CD14-positive monocyte (primary cell): ENCODE data around the gene SRP14. TPM values are rescaled to one million over a fixed set of nuclear protein-coding genes. Genes with fewer than 3 reads are reported as not detected.
A peak's percentile ranks its signal among the peaks of the same experiment; 100 is the strongest.

Experiments used
- DNase-seq, 3 donors: peaks; one replicate each; pipeline ENCODE4 v3.0.0-alpha.2; 2011 to 2022
- H2AFZ ChIP-seq: 2 replicates; pipeline ENCODE4 v1.6.0; 2012; ENCODE audit warnings: mild to moderate bottlenecking, low read depth, low read length, inconsistent platforms; ENCODE audit not compliant: insufficient read depth, poor library complexity, severe bottlenecking
- H3K27ac ChIP-seq, 2 donors: 1 replicate in 1 of 2; 2 replicates in 1 of 2; pipeline ENCODE4 v1.5.1; 2012 to 2013; ENCODE audit warnings: low read length in 2 of 2, control low read depth in 1 of 2, inconsistent platforms in 1 of 2, low read depth in 1 of 2, mild to moderate bottlenecking in 1 of 2
- H3K27me3 ChIP-seq, 2 donors: one replicate each; pipeline versions ENCODE4 v1.6.0 to v1.6.1; 2011 to 2013; ENCODE audit warnings: low read length in 2 of 2; ENCODE audit not compliant: control insufficient read depth in 2 of 2, insufficient read depth in 2 of 2
- H3K36me3 ChIP-seq, 2 donors: replicated peaks in 1 of 2; 1 replicate in 1 of 2; 2 replicates in 1 of 2; pipeline versions ENCODE4 v1.5.1 to v1.6.1; 2012 to 2013; ENCODE audit warnings: low read length in 2 of 2, control low read depth in 1 of 2, inconsistent platforms in 1 of 2, mild to moderate bottlenecking in 1 of 2; ENCODE audit not compliant: insufficient read depth in 2 of 2, control insufficient read depth in 1 of 2
- H3K4me1 ChIP-seq, 2 donors: 1 replicate in 1 of 2; 2 replicates in 1 of 2; pipeline versions ENCODE4 v1.5.1 to v1.6.1; 2012 to 2013; ENCODE audit warnings: low read length in 2 of 2, control low read depth in 1 of 2, inconsistent platforms in 1 of 2, mild to moderate bottlenecking in 1 of 2, moderate library complexity in 1 of 2; ENCODE audit not compliant: insufficient read depth in 2 of 2, control insufficient read depth in 1 of 2
- H3K4me2 ChIP-seq: replicated peaks from 2 replicates; pipeline ENCODE3; 2012; ENCODE audit warnings: low read length, moderate library complexity, mild to moderate bottlenecking; ENCODE audit not compliant: poor library complexity, severe bottlenecking; ENCODE audit errors: extremely low read depth
- H3K4me3 ChIP-seq, 3 experiments: fragments of 200-600 bp in 1 of 3; sonication (generic) in 1 of 3; replicated peaks in 1 of 3; 1 replicate in 2 of 3; 2 replicates in 1 of 3; pipeline ENCODE4 v1.5.1; 2011 to 2013; ENCODE audit warnings: low read length in 3 of 3, mild to moderate bottlenecking in 3 of 3, control low read depth in 2 of 3, low read depth in 2 of 3, inconsistent platforms in 1 of 3, moderate library complexity in 1 of 3
- H3K79me2 ChIP-seq: 2 replicates; pipeline ENCODE4 v1.6.0; 2012; ENCODE audit warnings: mild to moderate bottlenecking, control low read depth, inconsistent platforms, low read length, moderate library complexity; ENCODE audit not compliant: insufficient read depth
- H3K9ac ChIP-seq: 2 replicates; pipeline ENCODE4 v1.6.0; 2017; ENCODE audit warnings: low read length, mild to moderate bottlenecking; ENCODE audit not compliant: insufficient read depth, poor library complexity, severe bottlenecking
- H3K9me3 ChIP-seq, 2 donors: replicated peaks in 1 of 2; 1 replicate in 1 of 2; 2 replicates in 1 of 2; pipeline versions ENCODE4 v1.5.1 to v1.6.1; 2012 to 2013; ENCODE audit warnings: low read length in 2 of 2, control low read depth in 1 of 2; ENCODE audit not compliant: control insufficient read depth in 1 of 2, insufficient read depth in 1 of 2
- H4K20me1 ChIP-seq: 2 replicates; pipeline ENCODE4 v1.6.0; 2012; ENCODE audit warnings: mild to moderate bottlenecking, low read length, control low read depth, moderate library complexity; ENCODE audit not compliant: insufficient read depth
- H3K27ac Mint-ChIP-seq, 7 donors: one replicate each; pipeline ENCODE4 v1.8.0; 2020; ENCODE audit warnings: mild to moderate bottlenecking in 7 of 7, mixed read lengths in 7 of 7, moderate library complexity in 6 of 7, inconsistent platforms in 2 of 7
- H3K27me3 Mint-ChIP-seq, 3 donors: one replicate each; pipeline ENCODE4 v1.8.0; 2021 to 2022; ENCODE audit warnings: low read depth in 3 of 3, mild to moderate bottlenecking in 3 of 3, mixed read lengths in 3 of 3, moderate library complexity in 3 of 3, inconsistent platforms in 1 of 3
- H3K36me3 Mint-ChIP-seq, 2 donors: one replicate each; pipeline ENCODE4 v1.8.0; 2020; ENCODE audit warnings: mixed read lengths in 2 of 2, inconsistent platforms in 1 of 2, mild to moderate bottlenecking in 1 of 2
- H3K4me1 Mint-ChIP-seq: one replicate; pipeline ENCODE4 v1.8.0; 2020; ENCODE audit warnings: mild to moderate bottlenecking, mixed read lengths
- H3K4me3 Mint-ChIP-seq, 2 donors: one replicate each; pipeline ENCODE4 v1.8.0; 2020; ENCODE audit warnings: mild to moderate bottlenecking in 2 of 2, mixed read lengths in 2 of 2, moderate library complexity in 1 of 2
- H3K9me3 Mint-ChIP-seq, 7 donors: one replicate each; pipeline ENCODE4 v1.8.0; 2020 to 2022; ENCODE audit warnings: mixed read lengths in 7 of 7, mild to moderate bottlenecking in 6 of 7, moderate library complexity in 6 of 7, inconsistent platforms in 2 of 7
- CTCF ChIP-seq: fragments of 200-600 bp; IDR thresholded peaks from one replicate; pipeline ENCODE4 v1.8.0; 2022; ENCODE audit warnings: antibody characterized with exemption, mild to moderate bottlenecking
- WGBS: methylation state at CpG from one replicate; pipeline ENCODE4 v1.1.5; 2013; ENCODE audit warnings: missing lambda C conversion rate; ENCODE audit not compliant: insufficient coverage; 5-methylcytosine and 5-hydroxymethylcytosine counted together
- intact Hi-C, 2 donors: fragments of 100-400 bp; cut with micrococcal nuclease; formaldehyde crosslinking; loops; one replicate each; pipeline versions ENCODE4 v1.15.0 to v1.15.1; 2023
- polyA plus RNA-seq, 3 donors: library from polyadenylated mRNA; depleted of rRNA in 1 of 3; unstranded in 2 of 3; stranded (reverse) in 1 of 3; fragments of 300-500 nt in 2 of 3; fragments of >200 nt in 1 of 3; fragmentation: Illumina TruSeq in 2 of 3; gene quantifications; 1 replicate in 2 of 3; 2 replicates in 1 of 3; pipeline ENCODE4 v1.2.3, GENCODE V29; 2012 to 2021

Gene SRP14
- polyA plus RNA-seq, 3 donors, result 181 to 548 (median 525) TPM

GRCh38 chr15:40053831-40054604 lies 15.0 kb upstream of the SRP14 start:
- H3K79me2 ChIP-seq, result no peaks in the 10 kb centered on the region
- H3K4me3 ChIP-seq, result no peak overlapping the region
- peak overlapping the region; percentile 17 for H2AFZ ChIP-seq
- no peak overlapping the region for H3K9ac ChIP-seq
- no peaks in the 10 kb centered on the region for H3K36me3 ChIP-seq
- Mint-ChIP-seq H3K4me3 (no peak overlapping the region), H3K36me3 (peaks cover 2 to 4% of the 10 kb centered on the region in 2 donors), H3K4me1 (peaks cover 64% of the 10 kb centered on the region), H3K27ac (no peak overlapping the region), H3K9me3 (no peaks in the 10 kb centered on the region), H3K27me3 (no peaks in the 10 kb centered on the region)
- H3K27me3 ChIP-seq, result no peaks in the 10 kb centered on the region
- intact Hi-C loops, result no loop called here
- TF ChIP-seq CTCF, result no peak
- 59% methylated on average over 11 of the region's 14 CpGs for WGBS
- no peaks in the 10 kb centered on the region for H4K20me1 ChIP-seq
- H3K4me1 ChIP-seq, result peaks cover 48 to 68% of the 10 kb centered on the region in 2 donors
- no peak overlapping the region for H3K27ac ChIP-seq
- H3K9me3 ChIP-seq, result no peaks in the 10 kb centered on the region
- H3K4me2 ChIP-seq, result no peak overlapping the region
- no peak for DNase-seq

DNA sequence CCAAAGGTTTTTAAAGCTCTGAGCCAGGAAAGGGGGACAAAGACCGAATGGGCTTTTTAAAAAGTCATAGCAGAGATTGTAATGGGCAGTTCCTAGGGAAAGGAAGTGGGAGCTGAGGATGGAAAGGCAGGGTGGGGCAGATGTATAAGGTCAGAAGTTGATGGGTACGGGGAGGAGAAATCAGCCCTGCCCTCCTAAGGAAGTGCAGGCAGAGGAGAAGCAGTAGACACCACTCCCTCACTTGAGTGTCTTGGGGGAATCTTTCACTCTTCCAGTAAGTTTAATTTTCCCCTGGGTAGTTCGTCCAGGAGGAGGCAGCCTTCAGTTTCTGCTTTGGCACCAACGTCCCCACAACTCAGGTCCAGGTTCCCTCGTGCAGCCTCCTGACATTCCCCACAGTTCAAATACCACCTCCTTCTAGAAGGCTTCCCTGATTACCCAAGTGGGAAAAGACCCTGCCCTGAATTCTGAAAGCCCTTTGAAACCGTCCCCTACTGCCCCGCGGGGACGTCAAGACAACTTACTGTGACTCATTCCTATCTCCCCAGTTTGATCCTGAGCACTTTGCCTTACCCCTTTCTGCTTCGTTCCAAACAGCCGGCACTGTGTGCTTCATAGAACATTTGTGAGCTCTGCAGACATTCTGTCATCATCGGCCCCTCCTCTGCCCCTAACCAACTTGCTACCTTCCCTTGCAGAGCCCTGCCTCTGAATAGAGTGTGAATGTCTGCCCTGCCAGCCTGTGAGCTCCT lies 14.3 kb upstream of the SRP14 start:
- Mint-ChIP-seq H3K36me3 (peaks cover 2 to 4% of the 10 kb centered on the region in 2 donors), H3K4me3 (peak overlapping the region in 1 of 2 donors; percentile 5), H3K27ac (peak overlapping the region in 3 of 7 donors; percentile 4 to 67 (median 55)), H3K27me3 (no peaks in the 10 kb centered on the region), H3K4me1 (peaks cover 65% of the 10 kb centered on the region), H3K9me3 (peaks cover 0 to under 1% (median 0%) of the 10 kb centered on the region in 7 donors)
- Histone ChIP-seq H3K4me3 (peak overlapping the region in 1 of 3 experiments; percentile 24), H3K79me2 (no peaks in the 10 kb centered on the region), H3K27ac (peak overlapping the region in 1 of 2 donors; percentile 28), H3K4me2 (no peak overlapping the region), H3K9ac (no peak overlapping the region), H3K4me1 (peaks cover 48 to 68% of the 10 kb centered on the region in 2 donors), H3K36me3 (no peaks in the 10 kb centered on the region), H3K9me3 (no peaks in the 10 kb centered on the region), H3K27me3 (no peaks in the 10 kb centered on the region), H4K20me1 (no peaks in the 10 kb centered on the region), H2AFZ (no peak overlapping the region)
- DNase-seq, result no peak
- 87% methylated on average over 9 of the region's 12 CpGs for WGBS
- TF ChIP-seq CTCF, result no peak
- intact Hi-C loops, result no loop called here
